C4-2B (cell line): ENCODE results near the gene MGAT1.

Source experiments
- H3K27ac ChIP-seq: fragments of 450-650 bp; 2 replicates; pipeline ENCODE4 v1.5.1; 2017
- CTCF ChIP-seq: fragments of 450-650 bp; conservative IDR thresholded peaks from 2 replicates; pipeline ENCODE4 v1.5.1; 2017; ENCODE audit warnings: mild to moderate bottlenecking
- ZFX ChIP-seq: fragments of 450-650 bp; IDR thresholded peaks from 2 replicates; pipeline ENCODE4 v1.6.1; 2017

Gene MGAT1

DNA sequence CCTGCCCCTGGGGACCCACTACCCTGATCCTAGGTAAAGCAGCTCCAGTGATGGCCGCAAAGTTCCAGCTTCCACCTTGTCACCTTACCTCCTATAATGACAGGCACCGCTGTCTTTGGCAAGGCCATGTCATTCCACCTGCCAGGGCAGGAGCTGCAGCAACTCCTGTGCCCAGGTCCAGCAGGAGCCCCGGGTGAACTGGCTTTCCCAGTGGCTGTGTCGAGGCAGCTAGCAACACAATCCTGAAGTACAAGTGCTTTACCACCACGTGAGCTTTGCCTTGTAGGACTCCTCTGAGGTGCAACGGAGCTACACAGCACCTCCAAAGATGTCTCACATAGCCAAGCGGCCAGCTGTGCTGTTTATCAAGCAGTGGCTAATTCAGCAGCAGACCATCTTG lies 20.7 kb upstream of the MGAT1 start:
- no peak for TF ChIP-seq ZFX
- no peak for TF ChIP-seq CTCF
- no peak overlapping the region for H3K27ac ChIP-seq

GRCh38 chr5:180821538-180821937 lies 18.9 kb upstream of the MGAT1 start:
- H3K27ac ChIP-seq = no peak overlapping the region
- TF ChIP-seq CTCF (no peak), ZFX (no peak)

GRCh38 chr5:180820788-180821321 lies 18.2 kb upstream of the MGAT1 start:
- TF ChIP-seq ZFX = no peak
- no peak for TF ChIP-seq CTCF
- H3K27ac ChIP-seq = no peak overlapping the region

DNA sequence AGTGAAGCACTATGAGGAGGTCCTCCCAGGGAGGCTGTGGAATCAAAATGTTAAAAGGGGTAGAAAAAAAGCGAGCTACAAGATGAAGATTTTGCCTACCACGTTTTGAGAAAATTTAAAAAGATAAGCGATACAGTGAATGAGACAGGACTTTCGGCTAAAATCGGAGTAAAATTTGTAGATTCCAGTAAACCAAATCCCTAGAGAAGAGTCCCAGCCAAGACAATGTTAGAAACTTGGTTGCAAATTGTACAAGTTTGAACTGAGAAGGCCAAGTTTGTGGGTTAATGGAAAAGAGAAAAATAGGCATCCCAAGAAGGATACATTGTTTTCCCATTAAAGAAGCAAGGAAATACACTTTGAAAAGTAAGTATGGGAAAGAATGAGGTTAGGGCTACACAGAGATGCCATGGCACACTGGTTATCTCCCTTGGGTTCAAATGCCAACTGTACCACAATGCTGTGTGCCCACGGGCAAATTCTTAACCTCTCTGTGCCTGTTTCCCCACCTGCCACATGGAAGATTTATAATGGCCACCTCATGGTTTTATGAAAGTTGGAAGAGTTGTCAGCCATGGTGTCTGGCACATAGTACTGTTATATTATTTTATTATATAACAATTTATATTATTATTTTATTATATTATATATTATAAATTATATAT lies 16.2 kb upstream of the MGAT1 start:
- H3K27ac ChIP-seq = no peak overlapping the region
- TF ChIP-seq ZFX (no peak), CTCF (no peak)

DNA sequence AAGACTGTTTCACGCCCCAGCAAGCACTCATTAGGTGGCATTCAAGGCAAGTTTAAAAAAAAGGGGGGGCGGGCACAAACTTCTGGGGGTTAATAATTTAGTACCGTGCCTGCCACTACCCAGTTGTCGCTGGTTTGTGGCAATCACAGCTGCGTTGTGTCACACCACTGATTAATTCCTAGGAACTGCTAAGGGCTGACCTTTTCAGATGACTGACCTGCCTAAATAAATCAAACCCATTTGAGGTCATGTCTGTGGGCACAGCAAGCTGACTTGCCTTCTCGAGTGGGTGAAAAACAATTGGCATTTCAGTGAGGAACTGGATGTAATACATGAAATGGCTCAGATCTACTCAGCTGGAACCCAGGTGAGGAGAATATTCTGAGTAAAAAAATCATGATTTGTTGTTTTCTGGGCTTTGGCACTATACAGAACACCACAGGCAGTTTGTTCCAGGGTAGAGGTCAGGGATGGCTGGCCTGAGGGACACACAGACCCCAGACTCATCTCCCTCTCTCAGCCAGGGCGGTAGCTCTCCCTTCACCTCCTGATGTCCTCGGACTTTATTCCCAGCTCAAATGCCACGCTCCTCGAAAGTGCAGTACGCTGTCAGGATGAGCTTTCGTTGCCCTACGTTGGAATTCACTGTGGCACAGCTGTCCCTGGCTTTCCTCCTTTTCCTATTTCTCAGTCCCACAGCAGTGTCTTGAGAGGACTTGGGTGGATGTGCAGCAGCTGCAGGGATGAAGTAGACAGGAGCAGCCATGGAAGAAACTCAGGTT lies 15.5 kb upstream of the MGAT1 start:
- H3K27ac ChIP-seq = no peak overlapping the region
- TF ChIP-seq ZFX (no peak), CTCF (no peak)

GRCh38 chr5:180816608-180817534 lies 14.3 kb upstream of the MGAT1 start:
- H3K27ac ChIP-seq = no peak overlapping the region
- TF ChIP-seq CTCF (no peak), ZFX (no peak)
